Neural cell (in vitro differentiated cells): ENCODE measurements around the gene OST4. TPM values are rescaled to one million over a fixed set of nuclear protein-coding genes. Genes with fewer than 3 reads are reported as not detected.

ENCODE experiments used
- H2AFZ ChIP-seq: fragments of 200-600, 300-800 bp; sonication (generic), shearing (Covaris generic); 2 replicates; pipeline ENCODE4 v1.6.0; 2014; ENCODE audit warnings: low read depth, mild to moderate bottlenecking, antibody characterized with exemption, low read length, moderate library complexity
- H3F3A ChIP-seq: fragments of 200-600 bp; shearing (Covaris generic); 2 replicates; pipeline ENCODE4 v1.6.1; 2016; ENCODE audit warnings: mild to moderate bottlenecking, moderate library complexity, mixed read lengths, antibody characterized with exemption, low read length; ENCODE audit not compliant: insufficient read depth, poor library complexity, severe bottlenecking
- H3K27ac ChIP-seq: fragments of 200-600, 300-800 bp; sonication (generic), shearing (Covaris generic); 2 replicates; pipeline ENCODE4 v1.5.1; 2014; ENCODE audit warnings: mild to moderate bottlenecking, low read length, moderate library complexity
- H3K27me3 ChIP-seq: fragments of 300-800, 200-600 bp; sonication (generic), shearing (Covaris generic); 2 replicates; pipeline ENCODE4 v1.6.0; 2014; ENCODE audit warnings: mild to moderate bottlenecking, low read depth, low read length, moderate library complexity; ENCODE audit not compliant: insufficient read depth
- H3K36me3 ChIP-seq: fragments of 300-800, 200-600 bp; sonication (generic), shearing (Covaris generic); 2 replicates; pipeline ENCODE4 v1.5.1; 2014; ENCODE audit warnings: mild to moderate bottlenecking, antibody characterized with exemption, low read length, moderate library complexity; ENCODE audit not compliant: insufficient read depth
- H3K4me2 ChIP-seq: fragments of 300-800, 200-600 bp; sonication (generic), shearing (Covaris generic); 2 replicates; pipeline ENCODE4 v1.6.0; 2014; ENCODE audit warnings: mild to moderate bottlenecking, low read length
- H3K4me3 ChIP-seq: fragments of 300-800, 200-600 bp; sonication (generic), shearing (Covaris generic); 2 replicates; pipeline ENCODE4 v1.5.1; 2014; ENCODE audit warnings: mild to moderate bottlenecking, low read length, moderate library complexity
- H3K79me2 ChIP-seq: fragments of 200-600 bp; shearing (Covaris generic); replicated peaks from 2 replicates; pipeline ENCODE4 v1.6.0; 2014; ENCODE audit warnings: mild to moderate bottlenecking, low read length, moderate library complexity; ENCODE audit not compliant: insufficient read depth
- H3K9ac ChIP-seq: fragments of 300-800, 200-600 bp; sonication (generic), shearing (Covaris generic); 2 replicates; pipeline ENCODE4 v1.6.1; 2016; ENCODE audit warnings: mild to moderate bottlenecking, low read length, mixed read lengths
- H3K9me2 ChIP-seq: fragments of 200-600 bp; shearing (Covaris generic); 2 replicates; pipeline ENCODE4 v1.6.1; 2016; ENCODE audit warnings: mild to moderate bottlenecking, low read length, mixed read lengths; ENCODE audit not compliant: insufficient read depth
- H3K9me3 ChIP-seq: fragments of 200-600, 300-800 bp; sonication (generic), shearing (Covaris generic); 2 replicates; pipeline ENCODE4 v1.6.1; 2016; ENCODE audit warnings: mild to moderate bottlenecking, mixed run types, low read length, moderate library complexity, mixed read lengths
- H4K20me1 ChIP-seq: fragments of 200-600 bp; shearing (Covaris generic); 2 replicates; pipeline ENCODE4 v1.6.1; 2016; ENCODE audit warnings: mild to moderate bottlenecking, mixed run types; ENCODE audit not compliant: insufficient read depth
- CTCF ChIP-seq: fragments of 450-650 bp; IDR thresholded peaks from 2 replicates; pipeline ENCODE4 v1.5.1; 2014; ENCODE audit warnings: antibody characterized with exemption, mild to moderate bottlenecking, moderate library complexity; ENCODE audit not compliant: poor library complexity, severe bottlenecking
- EP300 ChIP-seq: fragments of 450-650 bp; conservative IDR thresholded peaks from 2 replicates; pipeline ENCODE4 v1.6.1; 2014; ENCODE audit warnings: antibody characterized with exemption, mild to moderate bottlenecking, moderate library complexity; ENCODE audit not compliant: poor library complexity, severe bottlenecking
- EZH2 ChIP-seq: fragments of 200-600, 300-800 bp; shearing (Covaris generic), sonication (generic); IDR thresholded peaks from 2 replicates; pipeline ENCODE4 v1.6.1; 2014; ENCODE audit warnings: antibody characterized with exemption, low read length, borderline replicate concordance, mild to moderate bottlenecking; ENCODE audit not compliant: insufficient read depth, poor library complexity, severe bottlenecking
- MXI1 ChIP-seq: fragments of 450-650 bp; conservative IDR thresholded peaks from 2 replicates; pipeline ENCODE4 v1.6.1; 2014; ENCODE audit warnings: antibody characterized with exemption, mild to moderate bottlenecking; ENCODE audit not compliant: poor library complexity, severe bottlenecking
- POLR2AphosphoS5 ChIP-seq: IDR thresholded peaks from 2 replicates; pipeline ENCODE4 v1.6.1; 2012
- RAD21 ChIP-seq: fragments of 450-650 bp; conservative IDR thresholded peaks from 2 replicates; pipeline ENCODE4 v1.6.1; 2014; ENCODE audit warnings: antibody characterized with exemption, mild to moderate bottlenecking, moderate library complexity
- REST ChIP-seq: IDR thresholded peaks from 2 replicates; pipeline ENCODE4 v1.6.1; 2012; ENCODE audit warnings: borderline replicate concordance
- SMC3 ChIP-seq: fragments of 450-650 bp; conservative IDR thresholded peaks from 2 replicates; pipeline ENCODE4 v1.6.1; 2014; ENCODE audit warnings: antibody characterized with exemption, mild to moderate bottlenecking, moderate library complexity; ENCODE audit not compliant: poor library complexity
- TAF1 ChIP-seq: IDR thresholded peaks from 2 replicates; pipeline ENCODE4 v1.6.1; 2012; ENCODE audit warnings: low read depth
- polyA plus RNA-seq: library from polyadenylated mRNA; depleted of rRNA; stranded (reverse); fragments of >200 nt; gene quantifications from 2 replicates; pipeline ENCODE4 v1.2.3, GENCODE V29; 2014

OST4 gene
- polyA plus RNA-seq, 1 donor from 2014 or later, result 263 TPM

- Histone ChIP-seq H3K79me2 (peaks cover 7% of the 10 kb centered on the region), H3K4me3 (no peak overlapping the region), H3K9ac (no peak overlapping the region), H3K27ac (no peak overlapping the region), H3K4me2 (no peak overlapping the region), H2AFZ (no peak overlapping the region), H3K9me2 (no peaks in the 10 kb centered on the region), H3K9me3 (no peaks in the 10 kb centered on the region), H4K20me1 (no peaks in the 10 kb centered on the region), H3K27me3 (no peaks in the 10 kb centered on the region), H3F3A (peaks cover 3% of the 10 kb centered on the region), H3K36me3 (no peaks in the 10 kb centered on the region)
- TF ChIP-seq EP300 (no peak), TAF1 (no peak), MXI1 (no peak), REST (no peak), SMC3 (no peak), POLR2AphosphoS5 (no peak), EZH2 (no peak), CTCF (no peak), RAD21 (no peak)
These were observed 18.1 kb downstream of the OST4 start for GRCh38 chr2:27053321-27053720.

GRCh38 chr2:27051902-27052645, 19.4 kb downstream of the OST4 start:
- Histone ChIP-seq H3K9ac (peak overlapping the region; percentile 92), H3K79me2 (peaks cover 7% of the 10 kb centered on the region), H3K4me2 (peak overlapping the region; percentile 74), H3K27ac (peak overlapping the region; percentile 90), H2AFZ (peak overlapping the region; percentile 63), H3F3A (peaks cover 6% of the 10 kb centered on the region), H3K27me3 (no peaks in the 10 kb centered on the region), H3K36me3 (no peaks in the 10 kb centered on the region), H3K9me2 (no peaks in the 10 kb centered on the region), H3K9me3 (no peaks in the 10 kb centered on the region), H3K4me3 (peak overlapping the region; percentile 89), H4K20me1 (no peaks in the 10 kb centered on the region)
- no peak for TF ChIP-seq EZH2
- TF ChIP-seq POLR2AphosphoS5, result no peak
- TF ChIP-seq MXI1, result no peak
- no peak for TF ChIP-seq REST
- TF ChIP-seq TAF1, result no peak
